Measurements from ENCODE around the gene MED27. TPM values are rescaled to one million over a fixed set of nuclear protein-coding genes. Genes with fewer than 3 reads are reported as not detected.

The MED27 gene
- total and polyA plus RNA-seq, 2 of the 8 experiments (the other 6 are each of a cell fraction or from before 2014, with no cell fraction given): 29.9 to 56.5 TPM

- no peaks in the 10 kb centered on the region for H3K27me3 ChIP-seq (replicated peaks in 1 of 4; ENCODE audit: control insufficient read depth in 3 of 4, extremely low read depth in 1 of 4, insufficient read depth in 3 of 4, low read length in 3 of 4)
- no peak overlapping the region for H3K14ac ChIP-seq (ENCODE audit: insufficient read length)
- TF ChIP-seq HDAC2 (IDR thresholded peaks at IDR 0.05; ENCODE audit: borderline replicate concordance in 1 of 2, low read depth in 2 of 2, low read length in 2 of 2): no peak
- 0 out of 2 replicates have a peak overlapping the region, but pooled peaks have one; percentile 35 for H2BK5ac ChIP-seq (ENCODE audit: low read depth, low read length)
- no peaks in the 10 kb centered on the region for H4K20me1 ChIP-seq (replicated peaks in 1 of 2; ENCODE audit: control insufficient read depth in 1 of 2, insufficient read depth in 2 of 2, low read length in 2 of 2)
- H3K36me3 ChIP-seq (ENCODE audit: control insufficient read depth in 2 of 4, insufficient read depth in 4 of 4, low read length in 3 of 4): no peaks in the 10 kb centered on the region
- no peak overlapping the region for H4K5ac ChIP-seq (ENCODE audit: insufficient read length, low read depth, low read length)
- H3K56ac ChIP-seq (replicated peaks; ENCODE audit: insufficient read length, low read depth, low read length): no peak overlapping the region
- H3K4me2 ChIP-seq (ENCODE audit: insufficient read depth in 1 of 2, low read depth in 2 of 2, low read length in 2 of 2): no peak overlapping the region
- WGBS, 2 experiments (ENCODE audit: extremely low coverage in 1 of 2, insufficient coverage in 1 of 2, insufficient read length in 1 of 2, insufficient replicate concordance in 2 of 2, low coverage in 1 of 2, low lambda C conversion rate in 2 of 2, missing lambda C conversion rate in 1 of 2): 80% methylated on average over 10 of the region's 10 CpGs; no CpG with 5 or more reads in 1 of the 2 experiments
- H3K23ac ChIP-seq (ENCODE audit: insufficient read length): no peak overlapping the region
- no peaks in the 10 kb centered on the region for H3K23me2 ChIP-seq (ENCODE audit: low read depth, low read length)
- H2BK15ac ChIP-seq (ENCODE audit: low read length): no peak overlapping the region
- no peak overlapping the region for H2AFZ ChIP-seq (ENCODE audit: low read length)
- no peak overlapping the region for H3K27ac ChIP-seq (ENCODE audit: low read depth, low read length)
- no peak overlapping the region for H3K9ac ChIP-seq (replicated peaks in 1 of 4; ENCODE audit: extremely low read depth in 1 of 4, low read depth in 3 of 4, low read length in 3 of 4)
- H3K18ac ChIP-seq (ENCODE audit: extremely low read depth, low read length): peak overlapping the region; percentile 78; the same call in 1 of the 2 replicates
- 0 out of 2 replicates have a peak overlapping the region, but pooled peaks have one; percentile 4 for H2BK12ac ChIP-seq (ENCODE audit: low read depth, low read length)
- peaks cover 0 to 3% (median 0%) of the 10 kb centered on the region in 4 experiments; a peak in 2 of 7 replicates for H3K4me1 ChIP-seq (replicated peaks in 1 of 4; ENCODE audit: control insufficient read depth in 3 of 4, insufficient read depth in 4 of 4, low read length in 3 of 4)
- ChIA-PET CTCF (ENCODE audit: partially characterized antibody) (interaction anchor here (0.5 to 3.7 kb wide), 23 partner anchors 9 to 1025 kb away, joined by 3 to 20 read pairs (median 3); no protein-coding TSS in a partner anchor), POLR2A (ENCODE audit: partially characterized antibody) (no interaction called here)
- no peak overlapping the region for H3K4me3 ChIP-seq (ENCODE audit: extremely low read depth in 1 of 4, insufficient read depth in 2 of 4, low read depth in 3 of 4, low read length in 4 of 4)
- no peak overlapping the region for H3K4ac ChIP-seq (replicated peaks; ENCODE audit: insufficient read length, low read depth, low read length)
- H2BK120ac ChIP-seq (replicated peaks; ENCODE audit: low read depth, low read length): no peak overlapping the region
- no peak overlapping the region for H4K91ac ChIP-seq (replicated peaks; ENCODE audit: insufficient read length, low read length)
- DNase-seq (ENCODE audit: low read depth in 1 of 2, low spot score in 2 of 2) (no peak), FAIRE-seq (no peak)
- no peak overlapping the region for H2BK20ac ChIP-seq (ENCODE audit: low read length)
- no peak overlapping the region for H2AK5ac ChIP-seq (ENCODE audit: low read depth, low read length)
- H3K9me3 ChIP-seq (ENCODE audit: insufficient read depth in 2 of 2, low read depth in 1 of 2, low read length in 1 of 2): peaks cover 0 to 6% of the 10 kb centered on the region in 2 experiments; a peak in 2 of 4 replicates
- H4K8ac ChIP-seq (ENCODE audit: extremely low read depth, insufficient read depth, low read length): no peak overlapping the region
- H3K79me2 ChIP-seq (ENCODE audit: control insufficient read depth in 1 of 2, insufficient read depth in 2 of 2, low read length in 2 of 2): no peaks in the 10 kb centered on the region
- no peaks in the 10 kb centered on the region for H3K79me1 ChIP-seq (ENCODE audit: low read depth, low read length)
These were observed 241.8 kb downstream of the MED27 start for GRCh38 chr9:131837836-131838235.
